HEK293 (cell line): Measurements from ENCODE around the gene EML4.

Experiments used
- CTCF ChIA-PET: fragments of 350-600 bp; formaldehyde crosslinking; extraction: SDS; loops from one replicate; lab custom pipeline; 2021; ENCODE audit warnings: antibody characterized with exemption; lab: Yijun Ruan, JAX
- POLR2A ChIA-PET: fragments of 300-600 bp; formaldehyde crosslinking; extraction: SDS; loops from one replicate; lab custom pipeline; 2020; ENCODE audit warnings: antibody characterized with exemption, inconsistent platforms; lab: Yijun Ruan, JAX
- H3K27ac ChIP-seq: fragments of 200-500 bp; sonication (Bioruptor generic); 2 replicates; pipeline ENCODE4 v1.5.1; 2014; ENCODE audit warnings: low read depth, low read length, control low read depth, inconsistent platforms; ENCODE audit errors: extremely low read depth
- H3K36me3 ChIP-seq, 2 experiments: fragments of 200-500 bp in 1 of 2; sonication (Bioruptor generic) in 1 of 2; 1 replicate in 1 of 2; 2 replicates in 1 of 2; pipeline ENCODE4 v1.5.1; 2014 to 2017; ENCODE audit warnings: inconsistent platforms in 2 of 2, low read length in 2 of 2; ENCODE audit not compliant: control insufficient read depth in 2 of 2, insufficient read depth in 1 of 2
- H3K4me1 ChIP-seq: fragments of 200-500 bp; sonication (Bioruptor generic); 2 replicates; pipeline ENCODE4 v1.5.1; 2014; ENCODE audit warnings: mild to moderate bottlenecking, low read length, inconsistent platforms; ENCODE audit not compliant: control insufficient read depth, insufficient read depth
- H3K4me3 ChIP-seq: 2 replicates; pipeline ENCODE4 v1.5.1; 2011; ENCODE audit warnings: low read depth, mild to moderate bottlenecking, control low read depth, low read length, moderate library complexity
- H3K9me3 ChIP-seq: fragments of 200-500 bp; sonication (Bioruptor generic); 2 replicates; pipeline ENCODE4 v1.5.1; 2014; ENCODE audit warnings: low read depth, low read length, inconsistent platforms; ENCODE audit not compliant: control insufficient read depth, insufficient read depth
- OVOL3 ChIP-seq: fragments of 450-650 bp; formaldehyde crosslinking; IDR thresholded peaks from 2 replicates; pipeline ENCODE4 v1.5.1; 2016; ENCODE audit warnings: missing biosample characterization, missing genetic modification characterization
- PRDM1 ChIP-seq: fragments of 450-650 bp; formaldehyde crosslinking; IDR thresholded peaks from 2 replicates; pipeline ENCODE4; 2016; ENCODE audit warnings: missing biosample characterization, missing genetic modification characterization
- SP2 ChIP-seq: fragments of 450-650 bp; formaldehyde crosslinking; IDR thresholded peaks from 2 replicates; pipeline ENCODE4 v1.5.1; 2016; ENCODE audit warnings: missing biosample characterization, missing genetic modification characterization
- YY1 ChIP-seq: fragments of 450-650 bp; formaldehyde crosslinking; IDR thresholded peaks from 2 replicates; pipeline ENCODE4 v1.5.1; 2018; ENCODE audit warnings: missing biosample characterization, missing genetic modification characterization
- ZBTB49 ChIP-seq: fragments of 450-650 bp; formaldehyde crosslinking; IDR thresholded peaks from 2 replicates; pipeline ENCODE4 v1.5.1; 2016; ENCODE audit warnings: missing biosample characterization, missing genetic modification characterization, low read depth
- ZBTB7A ChIP-seq: fragments of 450-650 bp; formaldehyde crosslinking; IDR thresholded peaks from 2 replicates; pipeline ENCODE4 v1.5.1; 2016; ENCODE audit warnings: low read depth, missing biosample characterization, missing genetic modification characterization
- ZNF169 ChIP-seq: fragments of 450-650 bp; formaldehyde crosslinking; IDR thresholded peaks from 2 replicates; pipeline ENCODE4 v1.5.1; 2016; ENCODE audit warnings: missing biosample characterization, missing genetic modification characterization
- ZNF19 ChIP-seq: fragments of 450-650 bp; formaldehyde crosslinking; IDR thresholded peaks from 2 replicates; pipeline ENCODE4; 2016; ENCODE audit warnings: missing biosample characterization, missing genetic modification characterization, low read depth
- ZNF266 ChIP-seq: fragments of 450-650 bp; formaldehyde crosslinking; IDR thresholded peaks from 2 replicates; pipeline ENCODE4 v1.5.1; 2016; ENCODE audit warnings: missing biosample characterization, missing genetic modification characterization, low read depth
- ZNF302 ChIP-seq: fragments of 450-650 bp; formaldehyde crosslinking; IDR thresholded peaks from 2 replicates; pipeline ENCODE4 v1.5.1; 2016; ENCODE audit warnings: missing biosample characterization, missing genetic modification characterization, low read depth
- ZNF433 ChIP-seq: fragments of 450-650 bp; formaldehyde crosslinking; IDR thresholded peaks from 2 replicates; pipeline ENCODE4 v1.5.1; 2016; ENCODE audit warnings: missing biosample characterization, missing genetic modification characterization, low read depth
- ZNF473 ChIP-seq: fragments of 450-650 bp; formaldehyde crosslinking; IDR thresholded peaks from 2 replicates; pipeline ENCODE4 v1.5.1; 2017; ENCODE audit warnings: missing biosample characterization, missing genetic modification characterization
- ZNF501 ChIP-seq: fragments of 450-650 bp; formaldehyde crosslinking; IDR thresholded peaks from 2 replicates; pipeline ENCODE4 v1.5.1; 2016; ENCODE audit warnings: missing biosample characterization, missing genetic modification characterization
- ZNF518A ChIP-seq: fragments of 450-650 bp; formaldehyde crosslinking; conservative IDR thresholded peaks from 2 replicates; pipeline ENCODE4 v1.5.1; 2016; ENCODE audit warnings: low read depth, missing biosample characterization, missing genetic modification characterization
- ZNF529 ChIP-seq: fragments of 450-650 bp; formaldehyde crosslinking; IDR thresholded peaks from 2 replicates; pipeline ENCODE4 v1.5.1; 2017; ENCODE audit warnings: missing genetic modification characterization, missing biosample characterization; ENCODE audit not compliant: insufficient replicate concordance
- ZNF530 ChIP-seq: fragments of 450-650 bp; formaldehyde crosslinking; IDR thresholded peaks from 2 replicates; pipeline ENCODE4 v1.5.1; 2016; ENCODE audit warnings: low read depth, missing biosample characterization, missing genetic modification characterization
- ZNF558 ChIP-seq: fragments of 450-650 bp; formaldehyde crosslinking; IDR thresholded peaks from 2 replicates; pipeline ENCODE4 v1.5.1; 2016; ENCODE audit warnings: missing biosample characterization, missing genetic modification characterization
- ZNF621 ChIP-seq: fragments of 450-650 bp; formaldehyde crosslinking; IDR thresholded peaks from 2 replicates; pipeline ENCODE4 v1.5.1; 2017; ENCODE audit warnings: missing biosample characterization, missing genetic modification characterization
- ZNF677 ChIP-seq: fragments of 450-650 bp; IDR thresholded peaks from 2 replicates; pipeline ENCODE4 v1.5.0; 2018; ENCODE audit warnings: missing biosample characterization, mild to moderate bottlenecking, missing genetic modification characterization, moderate library complexity
- ZNF768 ChIP-seq: fragments of 450-650 bp; formaldehyde crosslinking; IDR thresholded peaks from 2 replicates; pipeline ENCODE4 v1.5.1; 2018; ENCODE audit warnings: missing biosample characterization, mild to moderate bottlenecking, missing genetic modification characterization
- TF ChIP-seq, protein P1 (sequence below): fragments of 450-650 bp; formaldehyde crosslinking; IDR thresholded peaks from 2 replicates; pipeline ENCODE4 v1.5.1; 2017; ENCODE audit warnings: missing biosample characterization, missing genetic modification characterization
- TF ChIP-seq, protein P2 (sequence below): fragments of 450-650 bp; formaldehyde crosslinking; IDR thresholded peaks from 2 replicates; pipeline ENCODE4 v1.5.1; 2016; ENCODE audit warnings: missing biosample characterization, missing genetic modification characterization

Gene EML4

GRCh38 chr2:42321452-42322064 is 152.4 kb downstream of the EML4 start:
- POLR2A ChIA-PET, result no interaction called here
- peaks cover 10 to 46% of the 10 kb centered on the region in 2 experiments for H3K36me3 ChIP-seq
- no peaks in the 10 kb centered on the region for H3K4me1 ChIP-seq
- no peak overlapping the region for H3K27ac ChIP-seq
- no peak for TF ChIP-seq PRDM1 (tag by site-specific recombination)
- no peak for TF ChIP-seq ZNF677 (tag by site-specific recombination)
- H3K4me3 ChIP-seq, result no peak overlapping the region
- CTCF ChIA-PET, result no interaction called here
- no peaks in the 10 kb centered on the region for H3K9me3 ChIP-seq

GRCh38 chr2:42324244-42324643 is 155.1 kb downstream of the EML4 start:
- H3K9me3 ChIP-seq, result no peaks in the 10 kb centered on the region
- peaks cover 18 to 44% of the 10 kb centered on the region in 2 experiments for H3K36me3 ChIP-seq
- POLR2A ChIA-PET, result no interaction called here
- H3K27ac ChIP-seq, result no peak overlapping the region
- CTCF ChIA-PET, result interaction anchor here (0.5 kb wide), 1 partner anchor 11 kb away, joined by 3 read pairs; no protein-coding TSS in a partner anchor
- TF ChIP-seq OVOL3 (no peak), ZNF768 (no peak), ZNF621 (tag by site-specific recombination) (no peak), ZNF473 (tag by site-specific recombination) (no peak), ZNF529 (tag by site-specific recombination) (no peak), YY1 (tag by site-specific recombination) (no peak), ZBTB49 (tag by site-specific recombination) (no peak), ZNF433 (tag by site-specific recombination) (no peak)
- TF ChIP-seq, protein P1, sequence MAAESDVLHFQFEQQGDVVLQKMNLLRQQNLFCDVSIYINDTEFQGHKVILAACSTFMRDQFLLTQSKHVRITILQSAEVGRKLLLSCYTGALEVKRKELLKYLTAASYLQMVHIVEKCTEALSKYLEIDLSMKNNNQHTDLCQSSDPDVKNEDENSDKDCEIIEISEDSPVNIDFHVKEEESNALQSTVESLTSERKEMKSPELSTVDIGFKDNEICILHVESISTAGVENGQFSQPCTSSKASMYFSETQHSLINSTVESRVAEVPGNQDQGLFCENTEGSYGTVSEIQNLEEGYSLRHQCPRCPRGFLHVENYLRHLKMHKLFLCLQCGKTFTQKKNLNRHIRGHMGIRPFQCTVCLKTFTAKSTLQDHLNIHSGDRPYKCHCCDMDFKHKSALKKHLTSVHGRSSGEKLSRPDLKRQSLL (tag by site-specific recombination), result no peak
- TF ChIP-seq, protein P2, sequence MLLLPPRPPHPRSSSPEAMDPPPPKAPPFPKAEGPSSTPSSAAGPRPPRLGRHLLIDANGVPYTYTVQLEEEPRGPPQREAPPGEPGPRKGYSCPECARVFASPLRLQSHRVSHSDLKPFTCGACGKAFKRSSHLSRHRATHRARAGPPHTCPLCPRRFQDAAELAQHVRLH (tag by site-specific recombination), result no peak
- no peak overlapping the region for H3K4me3 ChIP-seq
- H3K4me1 ChIP-seq, result no peaks in the 10 kb centered on the region

DNA sequence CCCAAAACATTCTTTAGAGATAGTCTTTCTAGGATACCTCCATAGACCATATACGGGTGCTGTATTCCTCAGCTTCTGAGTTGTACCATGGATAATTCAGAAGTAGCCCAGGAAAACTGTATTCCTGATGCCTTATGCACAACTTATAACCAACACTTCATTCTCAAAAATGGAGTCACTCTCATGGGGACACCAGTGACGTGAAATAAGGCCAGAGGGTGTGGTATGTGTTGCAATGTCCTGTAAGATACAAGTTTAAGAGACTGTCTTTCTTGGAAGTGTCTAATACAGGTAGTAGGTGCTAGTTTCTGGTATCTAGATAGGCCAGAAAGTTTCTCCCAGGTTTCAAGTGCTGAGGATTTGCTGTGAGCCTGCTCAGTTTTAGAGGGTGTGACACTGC is 155.8 kb downstream of the EML4 start:
- TF ChIP-seq ZNF266 (tag by site-specific recombination), result no peak
- TF ChIP-seq SP2, result no peak
- TF ChIP-seq ZNF530 (tag by site-specific recombination), result no peak
- no peak for TF ChIP-seq ZNF558 (tag by site-specific recombination)
- TF ChIP-seq ZNF501, result no peak
- no peak for TF ChIP-seq ZNF19 (tag by site-specific recombination)
- TF ChIP-seq ZBTB7A (tag by site-specific recombination), result no peak
- no peak for TF ChIP-seq ZNF518A (tag by site-specific recombination)
- no peak for TF ChIP-seq ZNF169 (tag by site-specific recombination)
- TF ChIP-seq PRDM1 (tag by site-specific recombination), result no peak
- TF ChIP-seq ZNF302 (tag by site-specific recombination), result no peak
- Histone ChIP-seq H3K4me1 (no peaks in the 10 kb centered on the region), H3K9me3 (no peaks in the 10 kb centered on the region), H3K36me3 (peaks cover 18 to 46% of the 10 kb centered on the region in 2 experiments), H3K4me3 (no peak overlapping the region), H3K27ac (no peak overlapping the region)
- CTCF ChIA-PET, result no interaction called here
- POLR2A ChIA-PET, result no interaction called here
